SK-N-SH treated with all-trans-retinoic acid at 6 μM for 48 hours (cell line): ENCODE results near the gene AVL9.
"Not testable (repeated sequence)": the region's sequence is repeated elsewhere in the genome, so short reads cannot be mapped to it uniquely, and the experiment has no call there.

ENCODE experiments used
- ATAC-seq: fragments of 200-7000 bp; cut with Tn5 transposase; 3 replicates; pipeline ENCODE4 v1.9.1; 2020; ENCODE audit warnings: mild to moderate bottlenecking, moderate library complexity
- ARNTL ChIP-seq: fragments of 450-650 bp; formaldehyde crosslinking; IDR thresholded peaks from 2 replicates; pipeline ENCODE4 v1.5.0; 2020; ENCODE audit warnings: low read depth, mild to moderate bottlenecking, moderate library complexity, borderline replicate concordance
- BACH2 ChIP-seq: fragments of 250-450 bp; sonication (Bioruptor Pico); IDR thresholded peaks from 2 replicates; pipeline ENCODE4 v1.9.0; 2021; ENCODE audit warnings: mild to moderate bottlenecking, borderline replicate concordance
- CREB5 ChIP-seq: fragments of 250-450 bp; sonication (Bioruptor Pico); IDR thresholded peaks from 2 replicates; pipeline ENCODE4 v1.5.1; 2020; ENCODE audit warnings: low read depth, mild to moderate bottlenecking, moderate library complexity
- CSDC2 ChIP-seq: fragments of 250-450 bp; sonication (Bioruptor Pico); IDR thresholded peaks from 2 replicates; pipeline ENCODE4 v1.5.0; 2020; ENCODE audit warnings: mild to moderate bottlenecking, moderate library complexity
- CSRNP3 ChIP-seq: fragments of 250-450 bp; sonication (Bioruptor Pico); IDR thresholded peaks from 2 replicates; pipeline ENCODE4 v1.5.1; 2021; ENCODE audit warnings: mild to moderate bottlenecking, moderate library complexity
- ESRRG ChIP-seq: fragments of 250-450 bp; sonication (Bioruptor Pico); IDR thresholded peaks from 2 replicates; pipeline ENCODE4 v1.6.1; 2021; ENCODE audit warnings: mild to moderate bottlenecking
- GLIS3 ChIP-seq: fragments of 250-450 bp; sonication (Bioruptor Pico); IDR thresholded peaks from 2 replicates; pipeline ENCODE4 v1.5.0; 2020; ENCODE audit warnings: mild to moderate bottlenecking, moderate library complexity
- ISL1 ChIP-seq: fragments of 250-450 bp; sonication (Bioruptor Pico); IDR thresholded peaks from 2 replicates; pipeline ENCODE4 v2.1.2; 2022; ENCODE audit warnings: mild to moderate bottlenecking, moderate library complexity
- OSR1 ChIP-seq: fragments of 250-450 bp; sonication (Bioruptor Pico); IDR thresholded peaks from 2 replicates; pipeline ENCODE4 v1.8.0; 2022; ENCODE audit warnings: moderate library complexity, mild to moderate bottlenecking, inconsistent platforms
- PATZ1 ChIP-seq: fragments of 250-450 bp; sonication (Bioruptor Pico); IDR thresholded peaks from 2 replicates; pipeline ENCODE4 v1.8.0; 2020; ENCODE audit warnings: mild to moderate bottlenecking, moderate library complexity, borderline replicate concordance
- PPARA ChIP-seq: fragments of 250-450 bp; sonication (Bioruptor Pico); IDR thresholded peaks from 2 replicates; pipeline ENCODE4 v1.5.0; 2020; ENCODE audit warnings: mild to moderate bottlenecking, borderline replicate concordance
- RARB ChIP-seq: fragments of 250-450 bp; sonication (Bioruptor Pico); IDR thresholded peaks from 2 replicates; pipeline ENCODE4 v1.8.0; 2021; ENCODE audit warnings: mild to moderate bottlenecking, moderate library complexity
- SNAI2 ChIP-seq: fragments of 250-450 bp; sonication (Bioruptor Pico); IDR thresholded peaks from 2 replicates; pipeline ENCODE4 v1.5.0; 2020; ENCODE audit warnings: mild to moderate bottlenecking, moderate library complexity
- TCF4 ChIP-seq: fragments of 250-450 bp; sonication (Bioruptor Pico); IDR thresholded peaks from 2 replicates; pipeline ENCODE4 v1.8.0; 2021; ENCODE audit warnings: mild to moderate bottlenecking, moderate library complexity, borderline replicate concordance
- TOX ChIP-seq: fragments of 250-450 bp; sonication (Bioruptor Pico); IDR thresholded peaks from 2 replicates; pipeline ENCODE4 v1.8.0; 2021; ENCODE audit warnings: mild to moderate bottlenecking, moderate library complexity, borderline replicate concordance
- TSHZ2 ChIP-seq: fragments of 250-450 bp; sonication (Bioruptor Pico); IDR thresholded peaks from 2 replicates; pipeline ENCODE4 v1.5.0; 2020; ENCODE audit warnings: mild to moderate bottlenecking, moderate library complexity
- ZC3H10 ChIP-seq: fragments of 250-450 bp; sonication (Bioruptor Pico); IDR thresholded peaks from 2 replicates; pipeline ENCODE4 v1.5.1; 2021; ENCODE audit warnings: mild to moderate bottlenecking, moderate library complexity
- ZFP3 ChIP-seq: fragments of 250-450 bp; sonication (Bioruptor Pico); IDR thresholded peaks from 2 replicates; pipeline ENCODE4 v1.5.0; 2020; ENCODE audit warnings: mild to moderate bottlenecking, moderate library complexity
- ZFP30 ChIP-seq: fragments of 450-650 bp; formaldehyde crosslinking; IDR thresholded peaks from 2 replicates; pipeline ENCODE4 v1.5.0; 2022; ENCODE audit warnings: mild to moderate bottlenecking, moderate library complexity
- ZNF565 ChIP-seq: fragments of 450-650 bp; formaldehyde crosslinking; conservative IDR thresholded peaks from 2 replicates; pipeline ENCODE4 v1.5.0; 2020; ENCODE audit warnings: low read depth, mild to moderate bottlenecking, moderate library complexity
- ZNF70 ChIP-seq: fragments of 450-650 bp; formaldehyde crosslinking; IDR thresholded peaks from 2 replicates; pipeline ENCODE4 v1.5.0; 2020; ENCODE audit warnings: mild to moderate bottlenecking, moderate library complexity

AVL9 gene

GRCh38 chr7:32462977-32463376, 32.3 kb upstream of the AVL9 start:
- ATAC-seq: no peak
- TF ChIP-seq ESRRG (CRISPR knock-in tag) (no peak), TSHZ2 (no peak)

GRCh38 chr7:32464641-32465416, 30.5 kb upstream of the AVL9 start:
- ATAC-seq: not testable (repeated sequence)

- ATAC-seq: not testable (repeated sequence)
Observed at GRCh38 chr7:32470004-32470403, 25.3 kb upstream of the AVL9 start.

- TF ChIP-seq ZNF70 (CRISPR knock-in tag): no peak
- TF ChIP-seq ESRRG (CRISPR knock-in tag): no peak
- no peak for TF ChIP-seq TCF4 (CRISPR knock-in tag)
- no peak for TF ChIP-seq ZC3H10 (CRISPR knock-in tag)
- TF ChIP-seq RARB: no peak
- no peak for TF ChIP-seq SNAI2 (CRISPR knock-in tag)
- no peak for TF ChIP-seq ZNF565
- no peak for TF ChIP-seq ZFP3
- TF ChIP-seq CSRNP3 (CRISPR knock-in tag): no peak
- TF ChIP-seq GLIS3 (CRISPR knock-in tag): no peak
- TF ChIP-seq PATZ1 (CRISPR knock-in tag): no peak
- TF ChIP-seq CREB5: no peak
- no peak for TF ChIP-seq BACH2
- TF ChIP-seq TOX (CRISPR knock-in tag): no peak
- TF ChIP-seq ISL1 (CRISPR knock-in tag): no peak
- no peak for ATAC-seq
Observed at GRCh38 chr7:32470871-32471270, 24.4 kb upstream of the AVL9 start.

- ATAC-seq: no peak
Observed at GRCh38 chr7:32472015-32472414, 23.3 kb upstream of the AVL9 start.

More at GRCh38 chr7:32472015-32472414, 23.3 kb upstream of the AVL9 start:
- TF ChIP-seq ZFP3 (no peak), RARB (no peak), CSDC2 (CRISPR knock-in tag) (no peak), CREB5 (no peak), SNAI2 (CRISPR knock-in tag) (no peak), CSRNP3 (CRISPR knock-in tag) (no peak), PPARA (CRISPR knock-in tag) (no peak), ARNTL (CRISPR knock-in tag) (no peak), TSHZ2 (no peak), ESRRG (CRISPR knock-in tag) (no peak), ZNF70 (CRISPR knock-in tag) (no peak), ZFP30 (CRISPR knock-in tag) (no peak), OSR1 (CRISPR knock-in tag) (no peak), ZNF565 (no peak), ZC3H10 (CRISPR knock-in tag) (no peak), TCF4 (CRISPR knock-in tag) (no peak)
